Epithelial cell of proximal tubule (primary cell): Measurements from ENCODE around the gene DPEP1. TPM values are rescaled to one million over a fixed set of nuclear protein-coding genes. Genes with fewer than 3 reads are reported as not detected.
"Not testable (repeated sequence)": the region's sequence is repeated elsewhere in the genome, so short reads cannot be mapped to it uniquely, and the experiment has no call there.

Source experiments
- DNase-seq: peaks from one replicate; pipeline ENCODE4 v3.0.0-alpha.2; 2011; ENCODE audit warnings: low read depth
- H3K4me3 ChIP-seq: 2 replicates; pipeline ENCODE4 v1.5.1; 2011; ENCODE audit warnings: low read depth, mild to moderate bottlenecking, low read length
- CTCF ChIP-seq: conservative IDR thresholded peaks from 2 replicates; pipeline ENCODE4 v1.5.1; 2012; ENCODE audit warnings: low read depth, mild to moderate bottlenecking, low read length
- total RNA-seq: library from RNA; depleted of rRNA; stranded (reverse); fragments of >200 nt; gene quantifications from 2 replicates; pipeline ENCODE4 v1.2.3, GENCODE V29; 2015

Gene DPEP1
- total RNA-seq, 1 donor from 2014 or later: 5.0 TPM

DNA sequence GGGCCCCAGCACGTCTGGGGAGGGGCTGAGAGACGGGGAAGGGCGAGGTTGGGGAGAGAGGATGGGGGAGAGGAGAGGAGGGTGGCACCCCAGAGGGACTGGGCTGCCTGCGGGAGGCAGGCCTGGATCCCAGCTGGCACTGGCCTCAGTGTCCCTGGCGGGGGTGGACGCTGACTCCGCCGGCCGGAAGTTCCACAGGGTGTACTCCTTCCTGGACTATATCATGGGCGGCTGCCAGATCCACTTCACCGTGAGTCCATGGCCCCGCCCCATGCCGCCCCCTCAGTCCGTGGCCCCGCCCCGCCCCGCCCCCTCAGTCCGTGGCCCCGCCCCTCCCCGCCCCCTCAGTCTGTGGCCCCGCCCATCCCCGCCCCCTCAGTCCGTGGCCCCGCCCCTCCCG is 26.6 kb upstream of the DPEP1 start:
- no peak for DNase-seq
- TF ChIP-seq CTCF: no peak
- H3K4me3 ChIP-seq: no peak overlapping the region

DNA sequence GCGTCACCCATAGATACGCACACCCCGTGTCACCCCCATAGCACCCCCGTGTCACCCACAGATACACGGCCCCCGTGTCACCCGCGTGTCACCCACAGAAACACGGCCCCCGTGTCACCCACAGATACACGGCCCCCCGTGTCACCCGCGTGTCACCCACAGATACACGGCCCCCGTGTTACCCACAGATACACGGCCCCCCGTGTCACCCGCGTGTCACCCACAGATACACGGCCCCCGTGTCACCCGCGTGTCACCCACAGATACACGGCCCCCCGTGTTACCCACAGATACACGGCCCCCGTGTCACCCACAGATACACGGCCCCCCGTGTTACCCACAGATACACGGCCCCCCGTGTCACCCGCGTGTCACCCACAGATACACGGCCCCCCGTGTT is 25.8 kb upstream of the DPEP1 start:
- DNase-seq, H3K4me3 ChIP-seq: not testable (repeated sequence)

GRCh38 chr16:89588413-89589109 is 24.9 kb upstream of the DPEP1 start:
- H3K4me3 ChIP-seq: no peak overlapping the region
- TF ChIP-seq CTCF: no peak

DNA sequence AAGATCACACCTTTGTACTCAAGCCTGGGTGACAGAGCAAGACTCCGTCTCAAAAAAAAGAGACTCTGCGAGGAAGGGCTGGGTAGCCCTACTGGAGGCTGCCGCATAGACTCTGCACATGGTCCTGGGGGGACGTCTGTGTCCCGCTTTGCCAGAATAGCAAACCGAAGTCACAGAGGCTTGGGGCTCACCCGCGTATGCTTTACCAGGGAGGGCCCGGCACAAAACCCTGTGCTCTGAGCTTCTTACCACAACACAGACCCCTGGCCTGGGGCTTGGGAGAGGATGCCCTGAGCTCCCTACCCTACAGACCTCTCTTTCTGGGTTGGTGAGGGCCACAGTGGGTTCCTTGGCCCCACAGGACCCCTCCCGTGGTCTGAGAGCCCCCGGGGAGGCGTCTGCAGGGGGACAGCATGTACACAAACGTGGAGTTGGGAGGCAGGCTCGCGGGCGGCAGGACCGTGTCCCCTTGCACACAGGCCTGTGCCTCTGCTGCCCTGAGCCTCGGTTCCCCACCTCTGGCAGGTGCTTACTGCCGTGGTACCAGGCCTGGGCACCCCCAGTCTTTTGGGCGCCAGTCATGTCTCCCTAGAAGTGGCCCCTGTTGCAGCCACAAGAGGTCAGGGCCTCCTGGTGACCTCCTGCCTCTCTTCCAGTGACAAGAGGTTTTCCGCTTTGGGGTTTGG is 24.1 kb upstream of the DPEP1 start:
- no peak for DNase-seq
- no peak overlapping the region for H3K4me3 ChIP-seq
- TF ChIP-seq CTCF: no peak

More at GRCh38 chr16:89588413-89589109, 24.9 kb upstream of the DPEP1 start:
- no peak for DNase-seq

DNA sequence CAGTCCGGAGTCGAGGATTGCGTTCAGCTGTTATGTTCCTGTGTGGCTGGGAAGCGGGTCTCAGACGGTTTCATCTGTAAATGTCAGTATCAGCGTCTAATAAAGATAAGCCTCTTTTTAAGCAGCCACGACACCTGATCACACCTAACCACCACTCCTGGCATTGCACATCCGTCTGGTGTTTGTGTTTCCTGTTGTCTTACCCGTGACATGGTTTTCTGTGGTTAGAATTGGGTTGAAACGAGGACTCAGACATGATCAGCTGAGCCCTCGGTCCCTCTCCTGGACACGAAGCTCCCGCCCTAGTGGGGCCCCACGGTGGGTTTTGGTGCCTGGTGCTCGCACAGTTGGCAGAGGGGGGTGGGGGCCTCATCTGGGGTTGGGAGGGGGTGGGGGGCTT is 19.6 kb upstream of the DPEP1 start:
- H3K4me3 ChIP-seq: no peak overlapping the region
- no peak for DNase-seq
- no peak for TF ChIP-seq CTCF

DNA sequence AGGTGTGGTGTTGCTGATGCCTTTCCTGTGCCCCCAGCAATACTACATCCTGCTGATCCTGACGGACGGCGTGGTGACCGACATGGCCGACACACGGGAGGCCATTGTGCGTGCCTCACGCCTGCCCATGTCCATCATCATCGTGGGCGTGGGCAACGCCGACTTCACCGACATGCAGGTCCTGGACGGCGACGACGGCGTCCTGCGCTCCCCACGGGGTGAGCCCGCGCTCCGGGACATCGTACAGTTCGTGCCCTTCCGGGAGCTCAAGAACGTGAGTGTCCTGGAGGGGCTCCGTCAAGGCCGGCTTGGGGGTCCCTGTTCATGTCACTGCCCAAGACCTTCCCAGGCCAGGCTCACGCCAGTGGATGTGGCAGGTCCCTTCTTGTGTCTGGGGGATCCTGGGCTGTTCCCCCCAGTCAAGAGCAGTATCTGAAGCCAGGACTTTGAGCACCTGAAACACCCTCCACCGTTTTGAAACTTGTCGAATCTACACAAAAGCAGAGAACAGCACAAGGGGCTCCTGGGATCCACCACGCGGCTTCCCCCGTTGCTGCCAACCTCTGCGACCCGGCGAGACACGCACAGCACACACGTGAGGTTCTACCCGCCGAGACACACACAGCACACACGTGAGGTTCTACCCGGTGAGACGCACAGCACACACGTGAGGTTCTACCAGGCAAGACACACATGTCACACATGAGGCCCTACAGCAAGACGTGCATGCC is 17.9 kb upstream of the DPEP1 start:
- DNase-seq: no peak
- H3K4me3 ChIP-seq: no peak overlapping the region
- no peak for TF ChIP-seq CTCF

GRCh38 chr16:89596061-89596689 is 17.3 kb upstream of the DPEP1 start:
- H3K4me3 ChIP-seq: no peak overlapping the region
- DNase-seq: no peak
- TF ChIP-seq CTCF: no peak
